HepG2 (cell line): ENCODE measurements around the gene ANO9. TPM values are rescaled to one million over a fixed set of nuclear protein-coding genes. Genes with fewer than 3 reads are reported as not detected.

ENCODE experiments used
- ARID2 ChIP-seq: sonication (generic); formaldehyde crosslinking; IDR thresholded peaks from 2 replicates; pipeline ENCODE4 v1.8.1; 2022; ENCODE audit warnings: mild to moderate bottlenecking, missing genetic modification reagents, borderline replicate concordance
- ATRX ChIP-seq: sonication (generic); formaldehyde crosslinking; IDR thresholded peaks from 2 replicates; pipeline ENCODE4 v1.4.0; 2020; ENCODE audit warnings: missing genetic modification reagents, borderline replicate concordance
- BCL6 ChIP-seq: IDR thresholded peaks from 2 replicates; pipeline ENCODE4 v1.6.1; 2016; ENCODE audit warnings: missing genetic modification reagents, missing compliant biosample characterization
- YEATS4 ChIP-seq: sonication (generic); formaldehyde crosslinking; IDR thresholded peaks from 2 replicates; pipeline ENCODE4 v1.4.0; 2020; ENCODE audit warnings: missing genetic modification reagents, borderline replicate concordance
- ZFP90 ChIP-seq: sonication (generic); formaldehyde crosslinking; IDR thresholded peaks from 2 replicates; pipeline ENCODE4 v1.8.0; 2022; ENCODE audit warnings: missing genetic modification reagents, mild to moderate bottlenecking, inconsistent platforms, borderline replicate concordance
- ZNF260 ChIP-seq: sonication (generic); formaldehyde crosslinking; IDR thresholded peaks from 2 replicates; pipeline ENCODE4 v1.4.0; 2020; ENCODE audit warnings: missing genetic modification reagents, low read depth, mild to moderate bottlenecking, borderline replicate concordance
- ZNF510 ChIP-seq: sonication (generic); formaldehyde crosslinking; IDR thresholded peaks from 2 replicates; pipeline ENCODE4 v1.4.0; 2020; ENCODE audit warnings: low read depth, mild to moderate bottlenecking, missing genetic modification reagents
- ZNF607 ChIP-seq: sonication (generic); formaldehyde crosslinking; IDR thresholded peaks from 2 replicates; pipeline ENCODE4 v1.5.1; 2020; ENCODE audit warnings: missing genetic modification reagents, mild to moderate bottlenecking, borderline replicate concordance
- ZNF652 ChIP-seq: IDR thresholded peaks from 2 replicates; pipeline ENCODE4 v1.6.1; 2016; ENCODE audit warnings: low read depth, borderline replicate concordance
- ZNF747 ChIP-seq: sonication (generic); formaldehyde crosslinking; IDR thresholded peaks from 2 replicates; pipeline ENCODE4 v1.8.1; 2023; ENCODE audit warnings: missing genetic modification reagents, mild to moderate bottlenecking, borderline replicate concordance
- ZNF800 ChIP-seq: sonication (generic); formaldehyde crosslinking; IDR thresholded peaks from 2 replicates; pipeline ENCODE4 v1.4.0; 2020; ENCODE audit warnings: missing genetic modification reagents
- polyA plus RNA-seq, 8 experiments: library from polyadenylated mRNA; depleted of rRNA in 3 of 8; stranded (reverse) in 7 of 8; unstranded in 1 of 8; fragments of >200 nt; fragmentation: Illumina TruSeq in 4 of 8; extraction: Trizol in 4 of 8; gene quantifications; 2 replicates each; pipeline versions ENCODE4 v1.2.1 to v1.2.3, GENCODE V29; 2011 to 2016; ENCODE audit warnings: low read depth in 4 of 8, missing spikeins in 1 of 8, mixed read lengths in 1 of 8; ENCODE audit not compliant: insufficient read depth in 1 of 8
- total RNA-seq, 5 experiments: library from RNA; depleted of rRNA; stranded (reverse); fragments of >200 nt; fragmentation: Illumina TruSeq; extraction: Trizol; gene quantifications; 2 replicates each; pipeline ENCODE4 v1.2.3, GENCODE V29; 2016; ENCODE audit warnings: low read depth in 1 of 5
- TF ChIP-seq, protein P1 (sequence below): sonication (generic); formaldehyde crosslinking; IDR thresholded peaks from 2 replicates; pipeline ENCODE4 v1.5.1; 2020; ENCODE audit warnings: mild to moderate bottlenecking, missing genetic modification reagents, borderline replicate concordance
- TF ChIP-seq, protein P2 (sequence below): sonication (generic); formaldehyde crosslinking; IDR thresholded peaks from 2 replicates; pipeline ENCODE4 v1.4.0; 2020; ENCODE audit warnings: low read depth, missing genetic modification reagents
- TF ChIP-seq, protein P3 (sequence below): sonication (generic); formaldehyde crosslinking; IDR thresholded peaks from 2 replicates; pipeline ENCODE4 v1.5.1; 2020; ENCODE audit warnings: missing genetic modification reagents, mild to moderate bottlenecking, borderline replicate concordance
- TF ChIP-seq, protein P4 (sequence below): sonication (generic); formaldehyde crosslinking; conservative IDR thresholded peaks from 2 replicates; pipeline ENCODE4 v1.8.0; 2022; ENCODE audit warnings: mild to moderate bottlenecking, moderate library complexity, missing genetic modification reagents

Gene ANO9
- total and polyA plus RNA-seq, 2 of the 13 experiments (the other 11 are each of a cell fraction or from before 2014, with no cell fraction given), result 8.9 to 14.3 TPM

- TF ChIP-seq, protein P1, sequence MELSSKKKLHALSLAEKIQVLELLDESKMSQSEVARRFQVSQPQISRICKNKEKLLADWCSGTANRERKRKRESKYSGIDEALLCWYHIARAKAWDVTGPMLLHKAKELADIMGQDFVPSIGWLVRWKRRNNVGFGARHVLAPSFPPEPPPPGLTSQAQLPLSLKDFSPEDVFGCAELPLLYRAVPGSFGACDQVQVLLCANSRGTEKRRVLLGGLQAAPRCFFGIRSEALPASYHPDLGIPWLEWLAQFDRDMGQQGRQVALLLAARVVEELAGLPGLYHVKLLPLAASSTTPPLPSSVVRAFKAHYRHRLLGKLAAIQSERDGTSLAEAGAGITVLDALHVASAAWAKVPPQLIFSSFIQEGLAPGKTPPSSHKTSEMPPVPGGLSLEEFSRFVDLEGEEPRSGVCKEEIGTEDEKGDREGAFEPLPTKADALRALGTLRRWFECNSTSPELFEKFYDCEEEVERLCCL (CRISPR knock-in tag), result no peak
- no peak for TF ChIP-seq ATRX (CRISPR knock-in tag)
- TF ChIP-seq, protein P2, sequence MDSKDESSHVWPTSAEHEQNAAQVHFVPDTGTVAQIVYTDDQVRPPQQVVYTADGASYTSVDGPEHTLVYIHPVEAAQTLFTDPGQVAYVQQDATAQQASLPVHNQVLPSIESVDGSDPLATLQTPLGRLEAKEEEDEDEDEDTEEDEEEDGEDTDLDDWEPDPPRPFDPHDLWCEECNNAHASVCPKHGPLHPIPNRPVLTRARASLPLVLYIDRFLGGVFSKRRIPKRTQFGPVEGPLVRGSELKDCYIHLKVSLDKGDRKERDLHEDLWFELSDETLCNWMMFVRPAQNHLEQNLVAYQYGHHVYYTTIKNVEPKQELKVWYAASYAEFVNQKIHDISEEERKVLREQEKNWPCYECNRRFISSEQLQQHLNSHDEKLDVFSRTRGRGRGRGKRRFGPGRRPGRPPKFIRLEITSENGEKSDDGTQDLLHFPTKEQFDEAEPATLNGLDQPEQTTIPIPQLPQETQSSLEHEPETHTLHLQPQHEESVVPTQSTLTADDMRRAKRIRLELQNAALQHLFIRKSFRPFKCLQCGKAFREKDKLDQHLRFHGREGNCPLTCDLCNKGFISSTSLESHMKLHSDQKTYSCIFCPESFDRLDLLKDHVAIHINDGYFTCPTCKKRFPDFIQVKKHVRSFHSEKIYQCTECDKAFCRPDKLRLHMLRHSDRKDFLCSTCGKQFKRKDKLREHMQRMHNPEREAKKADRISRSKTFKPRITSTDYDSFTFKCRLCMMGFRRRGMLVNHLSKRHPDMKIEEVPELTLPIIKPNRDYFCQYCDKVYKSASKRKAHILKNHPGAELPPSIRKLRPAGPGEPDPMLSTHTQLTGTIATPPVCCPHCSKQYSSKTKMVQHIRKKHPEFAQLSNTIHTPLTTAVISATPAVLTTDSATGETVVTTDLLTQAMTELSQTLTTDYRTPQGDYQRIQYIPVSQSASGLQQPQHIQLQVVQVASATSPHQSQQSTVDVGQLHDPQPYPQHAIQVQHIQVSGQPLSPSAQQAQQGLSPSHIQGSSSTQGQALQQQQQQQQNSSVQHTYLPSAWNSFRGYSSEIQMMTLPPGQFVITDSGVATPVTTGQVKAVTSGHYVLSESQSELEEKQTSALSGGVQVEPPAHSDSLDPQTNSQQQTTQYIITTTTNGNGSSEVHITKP (CRISPR knock-in tag), result no peak
- no peak for TF ChIP-seq ZNF652 (CRISPR knock-in tag)
- TF ChIP-seq YEATS4, result peak; percentile 30; the same call in 1 of the 2 replicates
- peak; percentile 58; the same call in 1 of the 2 replicates for TF ChIP-seq ZFP90 (CRISPR knock-in tag)
- TF ChIP-seq ZNF747, result no peak
- TF ChIP-seq ZNF260 (CRISPR knock-in tag), result no peak
- TF ChIP-seq ZNF510 (CRISPR knock-in tag), result no peak
- TF ChIP-seq, protein P3, sequence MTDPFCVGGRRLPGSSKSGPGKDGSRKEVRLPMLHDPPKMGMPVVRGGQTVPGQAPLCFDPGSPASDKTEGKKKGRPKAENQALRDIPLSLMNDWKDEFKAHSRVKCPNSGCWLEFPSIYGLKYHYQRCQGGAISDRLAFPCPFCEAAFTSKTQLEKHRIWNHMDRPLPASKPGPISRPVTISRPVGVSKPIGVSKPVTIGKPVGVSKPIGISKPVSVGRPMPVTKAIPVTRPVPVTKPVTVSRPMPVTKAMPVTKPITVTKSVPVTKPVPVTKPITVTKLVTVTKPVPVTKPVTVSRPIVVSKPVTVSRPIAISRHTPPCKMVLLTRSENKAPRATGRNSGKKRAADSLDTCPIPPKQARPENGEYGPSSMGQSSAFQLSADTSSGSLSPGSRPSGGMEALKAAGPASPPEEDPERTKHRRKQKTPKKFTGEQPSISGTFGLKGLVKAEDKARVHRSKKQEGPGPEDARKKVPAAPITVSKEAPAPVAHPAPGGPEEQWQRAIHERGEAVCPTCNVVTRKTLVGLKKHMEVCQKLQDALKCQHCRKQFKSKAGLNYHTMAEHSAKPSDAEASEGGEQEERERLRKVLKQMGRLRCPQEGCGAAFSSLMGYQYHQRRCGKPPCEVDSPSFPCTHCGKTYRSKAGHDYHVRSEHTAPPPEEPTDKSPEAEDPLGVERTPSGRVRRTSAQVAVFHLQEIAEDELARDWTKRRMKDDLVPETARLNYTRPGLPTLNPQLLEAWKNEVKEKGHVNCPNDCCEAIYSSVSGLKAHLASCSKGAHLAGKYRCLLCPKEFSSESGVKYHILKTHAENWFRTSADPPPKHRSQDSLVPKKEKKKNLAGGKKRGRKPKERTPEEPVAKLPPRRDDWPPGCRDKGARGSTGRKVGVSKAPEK (CRISPR knock-in tag), result 0 out of 2 replicates have a peak, but pooled peaks have one; percentile 35
- TF ChIP-seq, protein P4, sequence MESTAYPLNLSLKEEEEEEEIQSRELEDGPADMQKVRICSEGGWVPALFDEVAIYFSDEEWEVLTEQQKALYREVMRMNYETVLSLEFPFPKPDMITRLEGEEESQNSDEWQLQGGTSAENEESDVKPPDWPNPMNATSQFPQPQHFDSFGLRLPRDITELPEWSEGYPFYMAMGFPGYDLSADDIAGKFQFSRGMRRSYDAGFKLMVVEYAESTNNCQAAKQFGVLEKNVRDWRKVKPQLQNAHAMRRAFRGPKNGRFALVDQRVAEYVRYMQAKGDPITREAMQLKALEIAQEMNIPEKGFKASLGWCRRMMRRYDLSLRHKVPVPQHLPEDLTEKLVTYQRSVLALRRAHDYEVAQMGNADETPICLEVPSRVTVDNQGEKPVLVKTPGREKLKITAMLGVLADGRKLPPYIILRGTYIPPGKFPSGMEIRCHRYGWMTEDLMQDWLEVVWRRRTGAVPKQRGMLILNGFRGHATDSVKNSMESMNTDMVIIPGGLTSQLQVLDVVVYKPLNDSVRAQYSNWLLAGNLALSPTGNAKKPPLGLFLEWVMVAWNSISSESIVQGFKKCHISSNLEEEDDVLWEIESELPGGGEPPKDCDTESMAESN (CRISPR knock-in tag), result 0 out of 2 replicates have a peak, but pooled peaks have one; percentile 11
- 0 out of 2 replicates have a peak, but pooled peaks have one; percentile 26 for TF ChIP-seq ZNF607 (CRISPR knock-in tag)
- TF ChIP-seq ZNF800 (CRISPR knock-in tag), result peak; percentile 96; the same call in 1 of the 2 replicates
- no peak for TF ChIP-seq ARID2 (CRISPR knock-in tag)
- no peak for TF ChIP-seq BCL6 (CRISPR knock-in tag)
Measured at GRCh38 chr11:416757-417621, 24.8 kb downstream of the ANO9 start (continued).
